Common myeloid progenitor, CD34-positive (primary cell): ENCODE results near the gene RAMP1.

Source experiments
- CTCF ChIA-PET: fragments of 350-600 bp; sonication (Branson Sonifier 250); formaldehyde crosslinking; loops from one replicate; lab custom pipeline; 2021; ENCODE audit warnings: antibody characterized with exemption; lab: Charles Lee
- POLR2A ChIA-PET: fragments of 350-600 bp; sonication (Branson Sonifier 250); formaldehyde crosslinking; loops from one replicate; lab custom pipeline; 2021; ENCODE audit warnings: antibody characterized with exemption; lab: Charles Lee
- DNase-seq, 3 donors: peaks; one replicate each; pipeline versions ENCODE4 v3.0.0 to v3.0.0-alpha.2; 2013
- H3K27ac ChIP-seq, 2 experiments: 1 replicate in 1 of 2; 2 replicates in 1 of 2; pipeline ENCODE4 v1.7.0; 2013; ENCODE audit warnings: inconsistent platforms in 2 of 2, low read length in 2 of 2, mild to moderate bottlenecking in 2 of 2, low read depth in 1 of 2, moderate library complexity in 1 of 2; ENCODE audit not compliant: severe bottlenecking in 2 of 2, insufficient read depth in 1 of 2, poor library complexity in 1 of 2
- H3K27me3 ChIP-seq, 5 experiments: replicated peaks in 2 of 5; 1 replicate in 3 of 5; 2 replicates in 2 of 5; pipeline versions ENCODE4 v1.6.1 to v1.7.0; 2013; ENCODE audit warnings: low read length in 4 of 5, mild to moderate bottlenecking in 2 of 5, moderate library complexity in 2 of 5, inconsistent platforms in 1 of 5; ENCODE audit not compliant: insufficient read depth in 5 of 5, control insufficient read depth in 4 of 5
- H3K36me3 ChIP-seq, 4 experiments: 1 replicate in 2 of 4; 2 replicates in 2 of 4; pipeline versions ENCODE4 v1.6.1 to v1.7.0; 2013; ENCODE audit warnings: low read length in 3 of 4, control low read depth in 1 of 4, mild to moderate bottlenecking in 1 of 4; ENCODE audit not compliant: control insufficient read depth in 4 of 4, insufficient read depth in 4 of 4
- H3K4me1 ChIP-seq, 4 experiments: 1 replicate in 3 of 4; 2 replicates in 1 of 4; pipeline versions ENCODE4 v1.6.1 to v1.7.1; 2013; ENCODE audit warnings: low read length in 3 of 4, mild to moderate bottlenecking in 3 of 4, control low read depth in 1 of 4, inconsistent platforms in 1 of 4, moderate library complexity in 1 of 4; ENCODE audit not compliant: control insufficient read depth in 4 of 4, insufficient read depth in 4 of 4; ENCODE audit errors: control extremely low read depth in 1 of 4
- H3K4me3 ChIP-seq, 7 experiments: 1 replicate in 4 of 7; 2 replicates in 3 of 7; pipeline versions ENCODE4 v1.5.1 to v1.7.0; 2013; ENCODE audit warnings: mild to moderate bottlenecking in 7 of 7, low read length in 6 of 7, moderate library complexity in 6 of 7, inconsistent platforms in 2 of 7, low read depth in 2 of 7, control low read depth in 1 of 7; ENCODE audit not compliant: insufficient read depth in 4 of 7, control insufficient read depth in 1 of 7; ENCODE audit errors: extremely low read depth in 1 of 7
- H3K9me3 ChIP-seq, 5 experiments: 1 replicate in 4 of 5; 2 replicates in 1 of 5; pipeline versions ENCODE4 v1.6.1 to v1.7.1; 2013; ENCODE audit warnings: low read length in 4 of 5, mild to moderate bottlenecking in 2 of 5, inconsistent platforms in 1 of 5, low read depth in 1 of 5, moderate library complexity in 1 of 5; ENCODE audit not compliant: control insufficient read depth in 4 of 5, insufficient read depth in 2 of 5; ENCODE audit errors: control extremely low read depth in 1 of 5
- WGBS: methylation state at CpG from one replicate; pipeline ENCODE4 v1.1.5; 2013; ENCODE audit not compliant: insufficient coverage; 5-methylcytosine and 5-hydroxymethylcytosine counted together

RAMP1 gene

DNA sequence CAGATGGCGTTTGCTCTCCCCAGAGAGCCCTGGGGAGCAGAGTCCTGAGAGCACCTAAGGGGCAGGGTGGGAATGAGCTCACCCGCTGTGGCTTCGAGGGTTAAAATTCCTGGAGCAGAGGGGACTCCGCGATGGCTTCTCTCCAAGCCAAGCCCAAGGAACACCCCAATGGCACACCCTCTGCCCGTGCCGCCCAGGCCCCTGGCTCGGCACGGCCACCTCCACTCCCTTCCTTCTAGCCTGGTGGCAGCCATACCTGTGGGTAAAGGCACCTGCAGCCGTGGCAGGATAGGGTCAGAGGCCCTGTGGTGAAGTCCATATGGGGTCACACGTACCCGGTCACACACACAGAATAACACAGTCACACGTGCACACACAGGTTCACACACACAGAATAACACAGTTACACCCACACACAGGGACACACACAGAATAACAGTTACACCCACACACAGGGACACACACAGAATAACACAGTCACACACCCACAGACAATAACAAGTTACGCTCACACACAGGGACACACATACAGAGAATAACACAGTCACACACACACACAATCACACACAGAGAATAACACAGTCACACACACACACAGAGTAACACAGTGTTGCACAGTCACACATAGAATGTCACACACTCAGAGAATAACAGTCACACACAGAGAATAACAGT lies 50.5 kb downstream of the RAMP1 start:
- 89% methylated on average over 10 of the region's 14 CpGs for WGBS
- CTCF ChIA-PET = no interaction called here

DNA sequence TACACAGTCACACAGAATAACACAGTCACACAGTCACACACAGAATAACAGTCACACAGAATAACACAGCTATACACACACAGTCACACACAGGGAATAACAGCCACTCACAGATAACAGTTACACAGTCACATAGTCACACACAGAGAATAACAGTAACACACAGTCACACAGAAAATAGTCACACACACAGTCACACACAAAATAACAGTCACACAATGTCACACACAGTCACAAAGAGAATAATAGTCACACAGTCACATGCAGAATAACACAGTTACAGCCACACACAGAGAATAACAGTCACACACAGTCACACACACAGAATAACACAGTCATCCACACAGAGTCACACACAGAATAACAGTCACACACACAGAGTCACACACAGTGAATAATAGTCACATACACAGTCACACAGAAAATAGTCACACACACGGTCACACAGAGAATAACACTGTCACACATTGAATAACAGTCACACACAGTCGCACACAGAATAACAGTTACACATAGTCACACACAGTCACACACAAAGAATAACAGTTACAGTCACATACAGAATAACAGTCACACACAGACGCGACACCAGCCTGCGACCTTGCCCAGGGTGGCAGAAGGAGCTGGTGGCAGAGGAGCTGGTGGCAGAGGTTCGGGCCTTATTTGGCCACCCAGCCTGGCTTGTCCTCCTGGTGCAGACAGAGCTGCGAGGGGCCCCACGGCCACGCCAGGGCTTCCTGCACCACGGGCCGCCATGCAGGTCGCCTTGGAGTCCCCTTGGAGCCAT lies 51.3 kb downstream of the RAMP1 start:
- Histone ChIP-seq H3K4me3 (no peak overlapping the region), H3K27me3 (no peaks in the 10 kb centered on the region), H3K4me1 (peaks cover 0 to 11% (median 5%) of the 10 kb centered on the region in 4 experiments), H3K27ac (no peak overlapping the region), H3K36me3 (no peaks in the 10 kb centered on the region), H3K9me3 (peaks cover 0 to 14% (median 3%) of the 10 kb centered on the region in 5 experiments)
- DNase-seq = no peak
- WGBS = 95% methylated on average over 9 of the region's 12 CpGs
- ChIA-PET POLR2A (no interaction called here), CTCF (interaction anchor here (1.0 to 2.2 kb wide), 2 partner anchors 8 to 13 kb away, joined by 4 to 7 read pairs; no protein-coding TSS in a partner anchor)

More for the DNA sequence above, 50.5 kb downstream of the RAMP1 start:
- POLR2A ChIA-PET = no interaction called here
- Histone ChIP-seq H3K27ac (no peak overlapping the region), H3K4me1 (peaks cover 2 to 14% (median 10%) of the 10 kb centered on the region in 4 experiments), H3K4me3 (no peak overlapping the region), H3K36me3 (no peaks in the 10 kb centered on the region), H3K27me3 (no peaks in the 10 kb centered on the region), H3K9me3 (peaks cover 0 to 14% (median 3%) of the 10 kb centered on the region in 5 experiments)
- DNase-seq = no peak

- no peak for DNase-seq
- POLR2A ChIA-PET = no interaction called here
- Histone ChIP-seq H3K27me3 (no peaks in the 10 kb centered on the region), H3K9me3 (peaks cover 0 to 14% (median 3%) of the 10 kb centered on the region in 5 experiments), H3K36me3 (no peaks in the 10 kb centered on the region), H3K27ac (no peak overlapping the region), H3K4me3 (no peak overlapping the region), H3K4me1 (peaks cover 0 to 5% (median 2%) of the 10 kb centered on the region in 4 experiments)
- 98% methylated on average over 25 of the region's 28 CpGs for WGBS
- CTCF ChIA-PET = interaction anchor here (1.0 to 2.2 kb wide), 2 partner anchors 8 to 12 kb away, joined by 4 to 7 read pairs; no protein-coding TSS in a partner anchor
Measured at GRCh38 chr2:237911363-237912017, 52.1 kb downstream of the RAMP1 start.

DNA sequence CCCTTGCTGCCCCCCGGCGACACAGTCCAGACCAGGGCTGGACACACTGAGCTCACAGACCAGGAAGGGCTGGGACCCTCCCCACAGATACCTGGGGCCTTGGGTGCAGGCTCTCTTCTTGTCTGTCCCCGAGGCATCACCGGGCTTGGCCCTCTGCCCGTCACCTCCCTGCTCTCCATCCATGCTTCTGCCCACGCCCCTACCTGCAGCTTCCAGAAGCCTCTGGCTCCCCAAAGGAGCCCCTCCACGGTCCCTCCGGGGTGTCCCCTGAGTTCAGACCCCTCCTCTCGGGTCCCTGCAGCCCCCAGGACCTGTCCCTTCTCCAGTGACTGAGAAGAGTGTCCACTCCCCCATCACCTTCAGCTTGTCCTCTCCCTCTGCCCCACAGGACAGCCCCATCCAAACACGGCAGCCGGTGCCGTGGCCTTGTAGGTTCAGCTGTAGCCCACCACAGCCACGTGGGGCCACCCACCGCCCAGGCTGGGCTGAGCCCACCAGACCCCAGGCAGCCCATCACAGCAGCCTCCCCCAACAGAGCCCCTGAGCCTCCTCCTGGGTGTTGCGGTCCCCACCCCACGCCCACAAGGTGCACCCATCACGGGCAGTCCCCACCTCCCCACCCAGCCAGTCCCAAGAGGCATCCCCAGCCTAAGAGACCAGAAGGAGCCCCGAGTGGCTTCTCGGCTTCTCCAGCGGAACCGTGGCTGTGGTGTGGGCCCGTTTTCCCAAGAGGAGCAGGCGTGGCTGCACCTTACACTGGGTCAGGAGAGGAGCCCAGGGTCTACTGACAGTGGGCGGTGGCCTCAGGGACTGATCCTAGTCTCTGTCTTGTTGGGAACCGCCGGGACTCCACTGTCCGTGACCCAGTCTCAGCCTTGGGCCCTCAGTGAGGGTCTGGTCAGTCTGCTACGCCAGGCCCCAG lies 53.1 kb downstream of the RAMP1 start:
- Histone ChIP-seq H3K9me3 (peaks cover 0 to 7% (median 1%) of the 10 kb centered on the region in 5 experiments), H3K4me3 (no peak overlapping the region), H3K4me1 (peaks cover 0 to 5% (median 2%) of the 10 kb centered on the region in 4 experiments), H3K27me3 (no peaks in the 10 kb centered on the region), H3K36me3 (no peaks in the 10 kb centered on the region), H3K27ac (no peak overlapping the region)
- WGBS = 95% methylated on average over 24 of the region's 28 CpGs
- CTCF ChIA-PET = interaction anchor here (2.2 kb wide), 1 partner anchor 11 kb away, joined by 7 read pairs; no protein-coding TSS in a partner anchor
- POLR2A ChIA-PET = no interaction called here
- DNase-seq = no peak

DNA sequence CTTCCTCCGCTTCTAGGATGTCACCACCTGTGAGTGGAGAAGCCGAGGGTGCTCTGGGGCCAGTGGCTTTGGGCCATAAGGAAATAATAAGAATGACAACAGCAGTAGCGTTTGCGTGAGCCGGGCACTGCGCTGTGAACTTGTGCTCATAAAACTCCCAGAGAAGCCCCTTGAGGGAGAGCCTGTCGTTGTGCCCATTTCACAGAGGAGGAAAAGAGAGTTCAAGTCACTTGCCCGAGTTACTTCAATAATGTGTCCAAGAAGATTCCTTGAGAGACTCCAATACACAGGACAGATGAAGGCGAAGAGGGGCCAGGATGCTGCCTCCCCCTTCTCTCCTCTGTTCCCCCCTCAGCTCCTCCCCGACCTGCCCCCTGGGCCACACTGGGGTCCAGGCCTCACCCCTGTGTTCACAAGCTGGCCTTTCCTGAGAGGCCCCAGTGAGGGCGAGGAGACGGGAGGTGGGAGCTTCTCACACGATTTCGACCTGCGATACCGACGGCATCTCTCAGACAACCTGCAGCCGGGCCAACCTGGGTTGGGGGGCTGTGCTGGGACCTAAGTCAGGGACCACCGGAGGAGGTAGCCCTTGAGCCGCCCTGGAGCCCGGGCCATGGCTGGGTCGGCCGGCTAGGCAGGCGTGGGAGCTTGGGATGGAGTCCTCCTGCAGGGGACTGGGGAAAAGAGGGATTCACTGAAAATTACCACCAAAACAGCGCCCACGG lies 53.9 kb downstream of the RAMP1 start:
- DNase-seq = no peak
- 95% methylated on average over 23 of the region's 26 CpGs for WGBS
- H3K27me3 ChIP-seq = no peaks in the 10 kb centered on the region
- peaks cover 0 to 5% (median 2%) of the 10 kb centered on the region in 4 experiments for H3K4me1 ChIP-seq
- no peaks in the 10 kb centered on the region for H3K36me3 ChIP-seq
- ChIA-PET CTCF (interaction anchor here (0.9 to 2.2 kb wide), 2 partner anchors 10 kb away, joined by 3 to 7 read pairs; no protein-coding TSS in a partner anchor), POLR2A (no interaction called here)
- no peak overlapping the region for H3K4me3 ChIP-seq
- no peaks in the 10 kb centered on the region for H3K9me3 ChIP-seq
- H3K27ac ChIP-seq = no peak overlapping the region

DNA sequence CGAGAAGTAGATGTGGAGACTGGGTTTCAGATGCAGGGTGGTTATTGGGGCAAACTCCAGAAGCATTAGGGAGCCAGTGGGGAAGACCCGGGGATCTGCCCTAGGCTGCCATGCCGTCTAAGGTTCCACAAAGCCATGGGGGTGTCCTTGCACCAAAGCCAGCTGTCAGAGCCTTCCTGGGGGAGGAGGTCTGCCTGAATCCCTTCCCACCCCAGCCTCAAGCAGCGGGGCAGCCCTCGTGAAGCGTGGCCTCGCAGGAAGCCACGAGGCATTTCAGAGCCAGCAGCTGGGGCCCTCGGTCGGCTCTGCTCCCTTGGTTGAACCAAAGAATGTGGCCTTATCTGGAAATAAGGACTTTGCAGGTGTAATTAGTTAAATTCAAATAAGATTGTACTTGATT lies 56.2 kb downstream of the RAMP1 start:
- H3K27me3 ChIP-seq = no peaks in the 10 kb centered on the region
- 62% methylated on average over 9 of the region's 10 CpGs for WGBS
- no peak overlapping the region for H3K27ac ChIP-seq
- ChIA-PET CTCF (interaction anchor here (0.9 to 2.1 kb wide), 3 partner anchors 12 to 94 kb away, joined by 3 to 10 read pairs (median 3); no protein-coding TSS in a partner anchor), POLR2A (no interaction called here)
- peaks cover 4 to 17% (median 14%) of the 10 kb centered on the region in 4 experiments for H3K4me1 ChIP-seq
- no peak for DNase-seq
- H3K36me3 ChIP-seq = no peaks in the 10 kb centered on the region
- no peaks in the 10 kb centered on the region for H3K9me3 ChIP-seq
- no peak overlapping the region for H3K4me3 ChIP-seq
